Fibroblast of upper back skin (primary cell): ENCODE data around the gene PIGP.
"Not testable (repeated sequence)": the region's sequence is repeated elsewhere in the genome, so short reads cannot be mapped to it uniquely, and the experiment has no call there.

Experiments used
- DNase-seq: peaks from one replicate; pipeline ENCODE4 v3.0.0-alpha.2; 2013

Gene PIGP

GRCh38 chr21:37072988-37073416, at the start of gene PIGP, which contains the start of gene TTC3:
Gene PIGP, minus strand, starts transcription at chr21:37073071. Its CDS starts 556 bp downstream, at chr21:37072515.
Gene TTC3, plus strand, starts transcription at chr21:37073254. Its CDS starts 14,004 bp downstream, at chr21:37087258.
- peak; percentile 96 for DNase-seq

GRCh38 chr21:37119421-37120218, 46.7 kb upstream of the PIGP start:
- no peak for DNase-seq

- DNase-seq, result no peak
Measured at GRCh38 chr21:37118187-37118826, 45.4 kb upstream of the PIGP start.

DNA sequence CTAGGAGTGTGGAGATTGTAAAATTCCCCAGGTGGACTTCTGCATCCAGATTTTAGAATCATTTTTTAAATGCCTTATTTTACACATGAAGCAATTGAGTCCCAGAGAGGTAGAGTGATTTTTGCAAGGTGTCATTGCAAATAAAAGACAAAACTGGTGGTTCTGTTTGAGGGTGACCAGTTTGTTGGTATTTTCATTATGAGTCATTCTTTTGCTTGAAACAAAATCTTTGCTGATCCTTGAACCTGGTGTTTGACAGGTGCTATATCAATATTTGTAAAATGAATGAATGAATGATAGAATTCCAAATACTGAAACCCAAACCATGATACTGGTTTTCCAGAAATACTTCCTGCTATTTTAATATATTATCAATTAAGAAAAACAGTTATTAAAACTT, 44.3 kb upstream of the PIGP start:
- no peak for DNase-seq

- DNase-seq, result not testable (repeated sequence)
Measured at GRCh38 chr21:37116459-37116858, 43.6 kb upstream of the PIGP start.

DNA sequence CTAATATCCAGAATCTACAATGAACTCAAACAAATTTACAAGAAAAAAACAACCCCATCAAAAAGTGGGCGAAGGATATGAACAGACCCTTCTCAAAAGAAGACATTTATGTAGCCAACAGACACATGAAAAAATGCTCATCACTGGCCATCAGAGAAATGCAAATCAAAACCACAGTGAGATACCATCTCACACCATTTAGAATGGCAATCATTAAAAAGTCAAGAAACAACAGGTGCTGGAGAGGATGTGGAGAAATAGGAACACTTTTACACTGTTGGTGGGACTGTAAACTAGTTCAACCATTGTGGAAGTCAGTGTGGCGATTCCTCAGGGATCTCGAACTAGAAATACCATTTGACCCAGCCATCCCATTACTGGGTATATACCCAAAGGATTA, 41.4 kb upstream of the PIGP start:
- DNase-seq, result not testable (repeated sequence)

DNA sequence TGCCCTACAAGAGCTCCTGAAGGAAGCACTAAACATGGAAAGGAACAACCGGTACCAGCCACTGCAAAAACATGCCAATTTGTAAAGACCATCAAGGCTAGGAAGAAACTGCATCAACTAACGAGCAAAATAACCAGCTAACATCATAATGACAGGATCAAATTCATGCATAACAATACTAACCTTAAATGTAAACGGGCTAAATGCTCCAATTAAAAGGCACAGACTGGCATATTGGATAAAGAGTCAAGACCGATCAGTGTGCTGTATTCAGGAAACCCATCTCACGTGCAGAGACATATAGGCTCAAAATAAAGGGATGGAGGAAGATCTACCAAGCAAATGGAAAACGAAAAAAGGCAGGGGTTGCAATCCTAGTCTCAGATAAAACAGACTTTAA, 38.2 kb upstream of the PIGP start:
- not testable (repeated sequence) for DNase-seq

- DNase-seq, result no peak
Measured at GRCh38 chr21:37106998-37107397, 34.1 kb upstream of the PIGP start.

- not testable (repeated sequence) for DNase-seq
Measured at GRCh38 chr21:37102746-37103145, 29.9 kb upstream of the PIGP start.

DNA sequence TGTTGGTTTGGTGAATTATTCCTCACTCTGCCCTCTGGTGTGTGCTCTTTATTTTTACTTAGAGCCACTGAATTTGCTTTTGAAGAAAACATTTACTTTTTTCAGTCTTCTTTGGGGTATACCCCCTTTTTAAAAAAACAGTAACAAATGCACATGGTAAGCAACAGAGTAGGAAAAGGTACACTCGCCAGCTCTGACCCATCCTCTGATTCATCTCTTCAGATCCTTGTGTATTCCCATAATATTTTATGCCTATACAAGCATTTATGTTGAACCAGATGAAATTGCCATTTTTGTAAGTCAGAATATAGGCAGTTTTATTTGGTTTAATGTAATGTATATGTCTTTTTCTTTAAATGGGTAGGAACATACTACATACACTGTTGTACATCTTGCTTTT, 28.5 kb upstream of the PIGP start:
- no peak for DNase-seq

DNA sequence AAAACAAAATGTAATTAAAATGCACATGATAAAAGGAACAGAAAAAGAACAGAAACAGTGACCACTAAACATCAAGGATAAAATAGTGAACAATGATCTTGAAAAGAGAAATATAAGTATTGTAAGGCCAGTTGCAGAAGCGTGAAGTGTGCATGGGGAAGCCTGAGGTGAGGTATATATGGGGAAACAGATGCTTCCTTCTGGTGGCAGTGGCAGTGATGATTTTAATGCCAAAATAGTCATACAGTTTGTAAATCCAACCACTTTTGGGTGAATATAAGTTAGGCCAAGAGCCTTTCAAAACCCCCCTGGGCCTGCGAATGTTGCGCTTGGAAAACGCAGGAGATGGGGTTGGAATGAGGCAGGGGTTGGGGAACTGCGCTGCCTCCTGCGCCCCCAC, 27.4 kb upstream of the PIGP start:
- DNase-seq, result no peak

DNA sequence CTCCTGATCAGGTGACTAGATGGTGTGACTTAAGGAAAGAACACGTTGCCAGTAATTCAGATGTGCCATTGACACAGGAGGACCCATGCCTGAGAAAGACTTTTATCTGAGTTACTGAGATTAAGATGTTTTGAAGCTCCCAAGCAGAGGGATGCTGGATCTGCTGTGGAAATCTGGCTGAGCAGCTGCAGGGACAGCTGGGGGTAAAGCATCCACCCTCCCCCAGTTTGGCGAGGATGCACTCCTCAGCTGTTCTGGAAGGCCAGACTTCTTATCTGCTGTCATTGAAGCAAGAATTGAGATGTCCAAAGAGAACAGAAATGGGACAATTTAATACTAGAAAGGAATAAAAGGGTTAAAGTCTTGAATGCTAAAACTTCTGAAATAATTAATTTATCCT, 25.9 kb upstream of the PIGP start:
- DNase-seq, result no peak

GRCh38 chr21:37095821-37096220, 22.9 kb upstream of the PIGP start:
- DNase-seq, result no peak

DNA sequence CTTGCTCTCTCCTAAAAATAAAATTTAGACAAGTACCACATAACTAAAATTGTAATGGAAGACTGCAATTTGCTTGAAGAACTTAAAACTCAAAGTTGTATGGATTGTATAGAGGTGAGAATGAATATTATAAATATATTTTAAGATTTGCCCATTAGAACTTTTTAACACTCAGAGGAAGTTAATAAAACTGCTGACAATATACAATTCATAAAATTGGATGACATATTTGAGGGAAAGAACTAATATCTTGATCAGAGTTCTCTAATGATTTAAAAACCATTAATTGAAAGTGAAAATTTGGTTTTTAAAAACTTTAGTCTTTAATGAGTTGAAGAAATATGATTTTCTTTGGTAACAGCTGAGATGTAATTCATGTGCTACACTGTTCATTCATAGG, 21.1 kb upstream of the PIGP start:
- DNase-seq, result no peak

DNA sequence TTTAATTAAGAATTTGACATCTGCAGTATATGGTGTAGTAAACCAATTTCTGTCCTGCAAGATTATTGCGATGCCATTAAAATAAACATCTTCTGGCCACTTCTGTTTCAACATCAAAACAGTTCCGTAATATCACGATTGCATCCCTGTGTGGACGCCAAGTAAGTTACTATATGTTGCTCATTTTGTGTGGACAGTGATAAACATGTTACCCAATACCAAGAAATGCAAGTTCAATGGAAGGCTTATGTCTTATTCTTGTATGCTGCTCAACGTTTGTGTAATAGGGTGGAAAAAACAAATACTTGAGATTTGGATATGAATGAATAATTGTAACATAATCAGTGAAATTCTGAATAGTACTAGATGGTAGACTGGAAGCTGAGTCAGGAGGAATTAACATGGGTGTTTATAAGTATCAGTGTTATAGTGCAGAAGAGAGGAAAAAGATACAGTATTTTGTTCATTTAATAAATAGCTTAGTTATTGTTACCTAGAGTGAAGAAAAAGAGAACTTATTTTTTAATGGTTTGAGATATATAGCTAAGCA, 15.4 kb upstream of the PIGP start:
- no peak for DNase-seq

DNA sequence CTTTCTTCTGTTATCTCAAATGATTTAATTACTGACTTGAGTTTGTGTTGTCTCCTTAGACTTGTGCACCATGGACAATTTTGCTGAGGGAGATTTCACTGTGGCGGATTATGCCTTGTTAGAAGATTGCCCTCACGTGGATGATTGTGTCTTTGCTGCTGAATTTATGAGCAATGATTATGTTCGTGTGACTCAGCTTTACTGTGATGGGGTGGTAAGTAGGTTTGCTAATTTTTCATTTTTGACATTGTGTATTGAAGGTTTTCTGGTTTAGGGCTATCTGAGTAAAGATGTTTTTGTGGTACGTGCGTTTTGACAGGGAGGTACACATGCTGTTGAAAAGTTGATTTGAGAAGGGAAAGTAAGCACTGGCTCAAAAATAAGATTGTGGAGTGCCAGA, 14.3 kb upstream of the PIGP start:
- DNase-seq, result peak; percentile 63

GRCh38 chr21:37085726-37086125, 12.9 kb upstream of the PIGP start:
- no peak for DNase-seq

GRCh38 chr21:37082856-37083528, 10.1 kb upstream of the PIGP start:
- no peak for DNase-seq

GRCh38 chr21:37082375-37082774, 9.5 kb upstream of the PIGP start:
- no peak for DNase-seq

- no peak for DNase-seq
Measured at GRCh38 chr21:37079211-37079824, 6.4 kb upstream of the PIGP start.

DNA sequence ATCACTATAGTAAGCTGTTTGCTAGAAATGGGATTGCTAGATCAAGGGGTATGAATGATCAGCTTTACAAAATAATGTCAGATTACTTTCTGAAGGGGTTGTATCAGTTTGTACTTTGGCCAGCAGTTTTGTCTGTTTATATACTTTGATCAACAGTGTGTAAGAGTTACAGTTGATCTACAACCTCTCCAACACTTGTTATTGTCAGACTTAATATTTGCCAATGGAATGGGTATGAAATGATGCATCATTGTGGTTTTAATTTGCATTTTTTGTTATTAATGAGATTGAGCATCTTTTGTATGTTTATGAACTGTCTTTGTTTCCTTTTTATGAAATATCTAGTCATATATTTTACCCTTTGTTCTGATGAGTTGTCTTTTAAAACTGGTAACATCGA, 4.5 kb upstream of the PIGP start:
- no peak for DNase-seq

DNA sequence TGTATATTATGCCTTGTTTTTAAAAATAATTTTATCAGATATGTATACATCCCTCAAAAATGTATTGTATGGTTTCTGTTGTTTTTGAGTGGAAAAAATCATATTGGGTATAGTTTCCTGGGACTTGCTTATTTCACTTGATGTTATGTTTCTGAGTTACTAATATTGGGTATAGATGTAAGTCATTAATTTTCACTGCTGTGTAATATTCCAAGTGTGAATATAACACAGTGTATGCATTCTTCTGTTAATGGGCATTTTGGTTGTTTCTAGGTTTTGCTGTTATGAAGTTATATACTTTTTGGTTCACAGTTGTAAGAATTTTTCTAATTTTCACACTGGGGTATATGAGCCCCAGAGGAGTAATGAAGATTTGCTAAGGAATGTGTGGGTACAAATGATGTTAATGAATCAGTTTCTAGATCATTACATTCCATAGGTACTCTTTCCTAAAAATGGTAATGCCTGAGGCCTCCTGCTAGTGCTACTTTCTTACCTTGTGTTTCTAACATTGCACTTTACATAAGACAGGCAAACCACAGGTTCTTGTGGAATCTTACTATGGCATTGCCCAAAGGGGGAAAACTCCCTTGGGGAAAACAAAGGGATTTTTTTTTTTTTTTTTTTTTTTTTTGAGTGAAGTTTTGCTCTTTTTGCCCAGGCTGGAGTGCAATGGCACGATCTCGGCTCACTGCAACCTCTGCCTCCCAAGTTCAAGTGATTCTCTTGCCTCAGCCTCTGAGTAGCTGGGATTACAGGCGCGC, 3.4 kb upstream of the PIGP start:
- DNase-seq, result no peak
